ENCODE results near the gene RAI1.

RAI1 gene

GRCh38 chr17:17659340-17659739 lies 21.9 kb upstream of the RAI1 start:
- no peak overlapping the region for H3K4me3 ChIP-seq (ENCODE audit: low read depth, low read length)
- TF ChIP-seq, protein P1, sequence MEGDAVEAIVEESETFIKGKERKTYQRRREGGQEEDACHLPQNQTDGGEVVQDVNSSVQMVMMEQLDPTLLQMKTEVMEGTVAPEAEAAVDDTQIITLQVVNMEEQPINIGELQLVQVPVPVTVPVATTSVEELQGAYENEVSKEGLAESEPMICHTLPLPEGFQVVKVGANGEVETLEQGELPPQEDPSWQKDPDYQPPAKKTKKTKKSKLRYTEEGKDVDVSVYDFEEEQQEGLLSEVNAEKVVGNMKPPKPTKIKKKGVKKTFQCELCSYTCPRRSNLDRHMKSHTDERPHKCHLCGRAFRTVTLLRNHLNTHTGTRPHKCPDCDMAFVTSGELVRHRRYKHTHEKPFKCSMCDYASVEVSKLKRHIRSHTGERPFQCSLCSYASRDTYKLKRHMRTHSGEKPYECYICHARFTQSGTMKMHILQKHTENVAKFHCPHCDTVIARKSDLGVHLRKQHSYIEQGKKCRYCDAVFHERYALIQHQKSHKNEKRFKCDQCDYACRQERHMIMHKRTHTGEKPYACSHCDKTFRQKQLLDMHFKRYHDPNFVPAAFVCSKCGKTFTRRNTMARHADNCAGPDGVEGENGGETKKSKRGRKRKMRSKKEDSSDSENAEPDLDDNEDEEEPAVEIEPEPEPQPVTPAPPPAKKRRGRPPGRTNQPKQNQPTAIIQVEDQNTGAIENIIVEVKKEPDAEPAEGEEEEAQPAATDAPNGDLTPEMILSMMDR (IDR thresholded peaks at IDR 0.05; ENCODE audit: low read depth, low read length), result no peak

DNA sequence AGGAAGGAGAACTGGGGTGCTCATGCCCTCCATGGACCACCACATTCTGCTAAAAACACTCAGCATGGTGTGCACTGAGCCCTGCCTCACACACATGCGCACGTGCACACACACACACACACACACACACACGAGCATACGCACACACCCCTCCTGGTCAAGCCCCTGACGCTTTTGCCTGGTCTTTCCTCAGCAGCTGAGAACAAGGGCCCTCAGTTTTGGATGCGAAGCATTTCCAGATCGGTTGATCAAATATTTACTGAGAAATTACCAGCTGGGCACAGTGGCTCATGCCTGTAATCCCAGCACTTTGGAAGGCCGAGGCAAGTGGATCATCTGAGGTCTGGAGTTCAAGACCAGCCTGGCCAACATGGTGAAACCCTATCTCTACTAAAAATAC lies 20.1 kb upstream of the RAI1 start:
- no peak overlapping the region for H3K4me3 ChIP-seq (ENCODE audit: low read depth, low read length)
- TF ChIP-seq, protein P1 (IDR thresholded peaks at IDR 0.05; ENCODE audit: low read depth, low read length), result no peak

GRCh38 chr17:17661834-17662385 lies 19.3 kb upstream of the RAI1 start:
- no peak overlapping the region for H3K4me3 ChIP-seq (ENCODE audit: low read depth, low read length)
- TF ChIP-seq, protein P1 (IDR thresholded peaks at IDR 0.05; ENCODE audit: low read depth, low read length), result no peak

DNA sequence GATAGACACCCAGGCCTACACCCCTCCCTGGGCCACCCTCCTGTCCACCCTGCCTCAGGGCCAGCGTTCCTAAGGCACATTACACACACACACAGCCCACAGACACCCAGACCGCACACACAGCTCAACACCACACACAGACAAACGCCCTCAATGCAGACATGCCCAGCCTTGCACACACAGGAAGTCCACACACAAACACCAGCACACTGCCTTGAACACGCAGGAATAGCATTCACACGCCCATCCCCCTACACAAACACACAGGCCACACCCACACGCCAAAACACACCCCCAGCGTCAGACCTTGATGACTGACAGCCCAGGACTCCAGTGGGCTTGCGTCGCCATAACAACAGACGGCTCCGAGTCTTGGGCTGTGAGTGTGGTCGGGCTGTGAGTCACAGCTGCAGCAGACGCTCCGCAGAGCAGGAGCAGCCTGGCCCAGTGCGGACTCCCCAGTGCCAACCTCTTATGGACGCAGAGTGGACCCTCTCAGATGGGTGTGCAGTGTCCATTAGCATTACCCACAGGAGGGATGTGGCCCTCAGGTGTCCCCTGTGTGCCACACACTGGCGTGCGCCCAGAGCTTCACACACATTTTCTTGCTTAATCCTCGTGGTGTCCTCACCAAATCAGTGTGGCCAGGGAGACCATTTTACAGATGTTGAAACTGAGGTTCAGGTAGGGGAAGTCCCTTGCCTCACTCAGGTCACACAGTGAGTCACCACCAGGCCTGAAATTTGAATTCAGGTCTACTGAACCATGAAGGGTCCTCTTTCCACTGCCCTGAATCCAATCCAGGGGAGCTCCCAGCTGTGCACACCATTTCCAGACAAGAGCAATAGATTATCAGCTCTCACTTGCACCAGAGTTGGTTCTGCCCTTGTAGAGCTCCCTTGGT lies 17.8 kb upstream of the RAI1 start:
- TF ChIP-seq, protein P1 (IDR thresholded peaks at IDR 0.05; ENCODE audit: low read depth, low read length), result no peak

GRCh38 chr17:17664064-17664452 lies 17.2 kb upstream of the RAI1 start:
- TF ChIP-seq, protein P1 (IDR thresholded peaks at IDR 0.05; ENCODE audit: low read depth, low read length), result no peak
- no peak overlapping the region for H3K4me3 ChIP-seq (ENCODE audit: low read depth, low read length)

More for the DNA sequence above, 17.8 kb upstream of the RAI1 start:
- H3K4me3 ChIP-seq (ENCODE audit: low read depth, low read length), result no peak overlapping the region

DNA sequence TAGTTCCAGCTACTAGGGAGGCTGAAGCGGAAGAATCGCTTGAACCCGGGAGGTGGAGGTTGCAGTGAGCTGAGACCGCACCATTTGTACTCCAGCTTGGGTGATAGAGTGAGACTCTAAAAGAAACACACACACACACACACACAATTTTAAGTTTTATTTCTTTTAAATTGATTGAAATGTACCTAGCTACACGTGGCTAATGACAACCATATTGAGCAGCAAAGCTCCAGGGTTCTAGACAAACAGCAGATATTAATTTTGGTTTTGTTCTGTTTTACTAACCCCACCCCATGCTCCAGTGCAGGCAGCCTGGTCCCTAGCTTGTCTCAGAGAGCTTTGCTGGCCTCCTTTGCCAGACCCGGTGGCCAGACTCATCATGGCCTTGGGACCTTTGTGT lies 16.0 kb upstream of the RAI1 start:
- no peak overlapping the region for H3K4me3 ChIP-seq (ENCODE audit: low read depth, low read length)
- TF ChIP-seq, protein P1 (IDR thresholded peaks at IDR 0.05; ENCODE audit: low read depth, low read length), result no peak

- H3K4me3 ChIP-seq (ENCODE audit: low read depth, low read length), result no peak overlapping the region
- TF ChIP-seq, protein P1 (IDR thresholded peaks at IDR 0.05; ENCODE audit: low read depth, low read length), result no peak
Measured at GRCh38 chr17:17666111-17666714, 15.0 kb upstream of the RAI1 start.
